H1 (cell line): ENCODE results near the gene TEX2. TPM values are rescaled to one million over a fixed set of nuclear protein-coding genes. Genes with fewer than 3 reads are reported as not detected.

Source experiments
- CTCF ChIA-PET: fragments of 300-600 bp; sonication (Branson Sonifier 250); formaldehyde crosslinking; loops from one replicate; lab custom pipeline; 2021; ENCODE audit not compliant: partially characterized antibody; lab: Charles Lee
- POLR2A ChIA-PET: fragments of 300-600 bp; sonication (Branson Sonifier 250); formaldehyde crosslinking; loops from one replicate; lab custom pipeline; 2021; ENCODE audit warnings: inconsistent platforms; ENCODE audit not compliant: partially characterized antibody; lab: Charles Lee
- DNase-seq, 2 experiments: peaks; one replicate each; pipeline versions ENCODE4 v3.0.0 to v3.0.0-alpha.2; 2010 to 2022; ENCODE audit warnings: low spot score in 2 of 2, low read depth in 1 of 2, mixed read lengths in 1 of 2
- FAIRE-seq: peaks from 2 replicates; lab custom pipeline; 2011; peaks lifted over from hg19 to GRCh38; lab: Jason Lieb, UNC
- H2AFZ ChIP-seq: 2 replicates; pipeline ENCODE4 v1.8.1; 2012; ENCODE audit warnings: low read length, inconsistent platforms
- H2AK5ac ChIP-seq: 2 replicates; pipeline ENCODE4 v1.6.1; 2013; ENCODE audit warnings: low read depth, low read length
- H2BK120ac ChIP-seq: replicated peaks from 2 replicates; pipeline ENCODE3; 2013; ENCODE audit warnings: low read depth, low read length, inconsistent platforms
- H2BK12ac ChIP-seq: 2 replicates; pipeline ENCODE4 v1.6.1; 2013; ENCODE audit warnings: low read depth, low read length
- H2BK15ac ChIP-seq: 2 replicates; pipeline ENCODE4 v1.6.1; 2013; ENCODE audit warnings: low read length
- H2BK20ac ChIP-seq: 2 replicates; pipeline ENCODE4 v1.6.1; 2013; ENCODE audit warnings: low read length
- H2BK5ac ChIP-seq: 2 replicates; pipeline ENCODE4 v1.6.1; 2013; ENCODE audit warnings: low read depth, low read length
- H3K14ac ChIP-seq: 2 replicates; pipeline ENCODE4 v1.6.1; 2013; ENCODE audit warnings: inconsistent platforms; ENCODE audit not compliant: insufficient read length
- H3K18ac ChIP-seq: 2 replicates; pipeline ENCODE4 v1.6.1; 2013; ENCODE audit warnings: low read length; ENCODE audit errors: extremely low read depth
- H3K23ac ChIP-seq: 2 replicates; pipeline ENCODE4 v1.6.1; 2013; ENCODE audit warnings: inconsistent platforms; ENCODE audit not compliant: insufficient read length
- H3K23me2 ChIP-seq: 2 replicates; pipeline ENCODE4 v1.6.1; 2013; ENCODE audit warnings: low read depth, low read length
- H3K27ac ChIP-seq: 2 replicates; pipeline ENCODE4 v1.6.1; 2011; ENCODE audit warnings: low read depth, low read length, inconsistent platforms
- H3K27me3 ChIP-seq, 4 experiments: replicated peaks in 1 of 4; 1 replicate in 1 of 4; 2 replicates in 3 of 4; pipeline versions ENCODE4 v1.6.1 to v1.8.1; 2011 to 2013; ENCODE audit warnings: low read length in 3 of 4, mild to moderate bottlenecking in 3 of 4, inconsistent platforms in 2 of 4, mixed read lengths in 2 of 4, moderate library complexity in 1 of 4; ENCODE audit not compliant: control insufficient read depth in 3 of 4, insufficient read depth in 3 of 4; ENCODE audit errors: extremely low read depth in 1 of 4
- H3K36me3 ChIP-seq, 4 experiments: 2 replicates each; pipeline versions ENCODE4 v1.6.1 to v1.8.1; 2011 to 2013; ENCODE audit warnings: mild to moderate bottlenecking in 4 of 4, low read length in 3 of 4, moderate library complexity in 2 of 4, control low read depth in 1 of 4, inconsistent platforms in 1 of 4; ENCODE audit not compliant: insufficient read depth in 4 of 4, control insufficient read depth in 2 of 4
- H3K4ac ChIP-seq: replicated peaks from 2 replicates; pipeline ENCODE3; 2013; ENCODE audit warnings: low read length, low read depth, mixed read lengths, inconsistent platforms; ENCODE audit not compliant: insufficient read length
- H3K4me1 ChIP-seq, 4 experiments: replicated peaks in 1 of 4; 1 replicate in 1 of 4; 2 replicates in 3 of 4; pipeline versions ENCODE4 v1.6.1 to v1.8.1; 2011 to 2013; ENCODE audit warnings: low read length in 3 of 4, inconsistent platforms in 2 of 4, mixed read lengths in 1 of 4; ENCODE audit not compliant: insufficient read depth in 4 of 4, control insufficient read depth in 3 of 4
- H3K4me2 ChIP-seq, 2 experiments: 2 replicates each; pipeline versions ENCODE4 v1.6.1 to v1.8.1; 2011 to 2013; ENCODE audit warnings: low read depth in 2 of 2, low read length in 2 of 2, control low read depth in 1 of 2, inconsistent platforms in 1 of 2, mild to moderate bottlenecking in 1 of 2; ENCODE audit not compliant: insufficient read depth in 1 of 2
- H3K4me3 ChIP-seq, 4 experiments: fragments of 200-600, 300-600 bp in 1 of 4; sonication (generic), shearing (Covaris generic), sonication (Bioruptor Twin) in 1 of 4; 2 replicates each; pipeline versions ENCODE4 v1.5.1 to v1.8.1; 2011 to 2016; ENCODE audit warnings: low read length in 4 of 4, low read depth in 3 of 4, control low read depth in 2 of 4, inconsistent platforms in 2 of 4, mild to moderate bottlenecking in 2 of 4, mixed read lengths in 1 of 4, moderate library complexity in 1 of 4; ENCODE audit not compliant: insufficient read depth in 2 of 4; ENCODE audit errors: extremely low read depth in 1 of 4
- H3K56ac ChIP-seq: replicated peaks from 2 replicates; pipeline ENCODE3; 2013; ENCODE audit warnings: low read depth, mild to moderate bottlenecking, mixed read lengths, low read length, inconsistent platforms; ENCODE audit not compliant: insufficient read length
- H3K79me1 ChIP-seq: 2 replicates; pipeline ENCODE4 v1.6.1; 2013; ENCODE audit warnings: low read depth, low read length, control low read depth
- H3K79me2 ChIP-seq, 2 experiments: 2 replicates each; pipeline versions ENCODE4 v1.6.1 to v1.8.1; 2012 to 2013; ENCODE audit warnings: low read length in 2 of 2, mild to moderate bottlenecking in 2 of 2, inconsistent platforms in 1 of 2; ENCODE audit not compliant: insufficient read depth in 2 of 2, control insufficient read depth in 1 of 2
- H3K9ac ChIP-seq, 4 experiments: replicated peaks in 1 of 4; 1 replicate in 1 of 4; 2 replicates in 3 of 4; pipeline versions ENCODE4 v1.6.1 to v1.8.1; 2011 to 2013; ENCODE audit warnings: low read depth in 3 of 4, low read length in 3 of 4, control low read depth in 2 of 4, mild to moderate bottlenecking in 2 of 4, moderate library complexity in 2 of 4, inconsistent platforms in 1 of 4; ENCODE audit errors: extremely low read depth in 1 of 4
- H3K9me3 ChIP-seq, 2 experiments: 2 replicates each; pipeline versions ENCODE4 v1.6.1 to v1.8.1; 2012 to 2013; ENCODE audit warnings: mild to moderate bottlenecking in 2 of 2, moderate library complexity in 2 of 2, control low read depth in 1 of 2, inconsistent platforms in 1 of 2, low read depth in 1 of 2, low read length in 1 of 2, mixed read lengths in 1 of 2; ENCODE audit not compliant: insufficient read depth in 2 of 2
- H4K20me1 ChIP-seq, 2 experiments: replicated peaks in 1 of 2; 2 replicates each; pipeline versions ENCODE3 to v1.8.1; 2011 to 2013; ENCODE audit warnings: inconsistent platforms in 2 of 2, low read length in 2 of 2, mild to moderate bottlenecking in 1 of 2; ENCODE audit not compliant: insufficient read depth in 2 of 2, control insufficient read depth in 1 of 2
- H4K5ac ChIP-seq: 2 replicates; pipeline ENCODE4 v1.6.1; 2013; ENCODE audit warnings: low read length, low read depth, mixed read lengths, inconsistent platforms; ENCODE audit not compliant: insufficient read length
- H4K8ac ChIP-seq: 2 replicates; pipeline ENCODE4 v1.8.0; 2013; ENCODE audit warnings: mild to moderate bottlenecking, moderate library complexity, low read length, inconsistent platforms; ENCODE audit not compliant: insufficient read depth; ENCODE audit errors: extremely low read depth
- H4K91ac ChIP-seq: replicated peaks from 2 replicates; pipeline ENCODE3; 2013; ENCODE audit warnings: low read length, mixed read lengths, inconsistent platforms; ENCODE audit not compliant: insufficient read length
- BCL11A ChIP-seq, 2 experiments: IDR thresholded peaks; one replicate each; pipeline ENCODE4 v1.6.1; 2011; ENCODE audit warnings: low read depth in 2 of 2, low read length in 2 of 2, mild to moderate bottlenecking in 2 of 2
- HDAC6 ChIP-seq: IDR thresholded peaks from one replicate; pipeline ENCODE4 v1.7.1; 2012; ENCODE audit warnings: low read depth, mild to moderate bottlenecking, inconsistent platforms, low read length, moderate library complexity
- JUN ChIP-seq: IDR thresholded peaks from 2 replicates; pipeline ENCODE4 v1.6.1; 2011; ENCODE audit warnings: low read depth, mild to moderate bottlenecking, improper control_type of control experiment, low read length
- MAFK ChIP-seq: IDR thresholded peaks from 2 replicates; pipeline ENCODE4 v1.6.1; 2012; ENCODE audit warnings: low read depth, mild to moderate bottlenecking, improper control_type of control experiment, low read length
- POLR2A ChIP-seq, 2 experiments: IDR thresholded peaks; 1 replicate in 1 of 2; 2 replicates in 1 of 2; pipeline ENCODE4 v1.6.1; 2011; ENCODE audit warnings: low read depth in 2 of 2, low read length in 2 of 2, mild to moderate bottlenecking in 2 of 2; ENCODE audit errors: control extremely low read depth in 1 of 2
- POLR2AphosphoS5 ChIP-seq: IDR thresholded peaks from 2 replicates; pipeline ENCODE4 v1.6.1; 2011; ENCODE audit warnings: low read depth, low read length
- RAD21 ChIP-seq, 2 experiments: IDR thresholded peaks in 1 of 2; conservative IDR thresholded peaks in 1 of 2; 2 replicates each; pipeline ENCODE4 v1.6.1; 2011; ENCODE audit warnings: low read depth in 2 of 2, low read length in 2 of 2, improper control_type of control experiment in 1 of 2, inconsistent platforms in 1 of 2, mild to moderate bottlenecking in 1 of 2, moderate library complexity in 1 of 2
- RFX5 ChIP-seq: IDR thresholded peaks from 2 replicates; pipeline ENCODE4 v1.6.1; 2011; ENCODE audit warnings: low read depth, low read length, improper control_type of control experiment, borderline replicate concordance
- RNF2 ChIP-seq: fragments of 200-900, 300-1000 bp; sonication (generic); IDR thresholded peaks from 2 replicates; pipeline ENCODE4 v1.7.1; 2016; ENCODE audit warnings: borderline replicate concordance, low read depth, mild to moderate bottlenecking, antibody characterized with exemption, low read length; ENCODE audit not compliant: poor library complexity, severe bottlenecking; ENCODE audit errors: missing control alignments
- SAP30 ChIP-seq: fragments of 300-600 bp; sonication (generic); IDR thresholded peaks from 2 replicates; pipeline ENCODE4 v1.7.1; 2012; ENCODE audit warnings: low read length, moderate library complexity, mild to moderate bottlenecking, inconsistent platforms; ENCODE audit not compliant: insufficient read depth, insufficient replicate concordance
- SP4 ChIP-seq: IDR thresholded peaks from 2 replicates; pipeline ENCODE4 v1.6.1; 2012; ENCODE audit warnings: low read length, inconsistent platforms
- TEAD4 ChIP-seq: IDR thresholded peaks from 2 replicates; pipeline ENCODE4 v1.6.1; 2012; ENCODE audit warnings: low read depth, low read length, inconsistent platforms, mixed read lengths
- WGBS, 2 experiments: shearing (Covaris generic) in 1 of 2; methylation state at CpG; one replicate each; pipeline versions ENCODE4 v1.1.6 to v1.1.7; 2013 to 2015; ENCODE audit warnings: low lambda C conversion rate in 2 of 2, mixed read lengths in 2 of 2, inconsistent platforms in 1 of 2, low coverage in 1 of 2, missing lambda C conversion rate in 1 of 2; ENCODE audit not compliant: insufficient replicate concordance in 2 of 2, insufficient coverage in 1 of 2, insufficient read length in 1 of 2; ENCODE audit errors: extremely low coverage in 1 of 2, missing lambda C conversion rate in 1 of 2; 5-methylcytosine and 5-hydroxymethylcytosine counted together
- polyA plus RNA-seq, 7 experiments: library from polyadenylated mRNA; depleted of rRNA in 3 of 7; stranded (reverse) in 5 of 7; unstranded in 2 of 7; fragments of >200 nt in 5 of 7; fragments of 200-250 nt in 2 of 7; gene quantifications; 1 replicate in 5 of 7; 2 replicates in 1 of 7; 4 replicates in 1 of 7; pipeline versions ENCODE4 v1.2.1 to v1.2.3, GENCODE V29; 2011 to 2013; ENCODE audit warnings: missing spikeins in 2 of 7, mixed read lengths in 2 of 7
- total RNA-seq: library from RNA; stranded (reverse); fragmentation: NEBNext Ultra II Directional; extraction: Animal tissue kit (Norgen Biotek cat#: 25700); gene quantifications from 2 replicates; pipeline ENCODE4 v1.2.1, GENCODE V29; 2021

Gene TEX2
- total and polyA plus RNA-seq, 2 of the 8 experiments (the other 6 are each of a cell fraction or from before 2014, with no cell fraction given) = 6.1 to 15.6 TPM

GRCh38 chr17:64295146-64295545 lies 32.1 kb upstream of the TEX2 start:
- CTCF ChIA-PET = interaction anchor here (1.1 to 3.4 kb wide), 3 partner anchors 12 to 125 kb away, joined by 3 to 17 read pairs (median 11); no protein-coding TSS in a partner anchor

More at GRCh38 chr17:64295146-64295545, 32.1 kb upstream of the TEX2 start:
- Histone ChIP-seq H2AFZ (no peak overlapping the region), H2AK5ac (no peak overlapping the region), H3K9me3 (peaks cover 10 to 13% of the 10 kb centered on the region in 2 experiments; a peak in 3 of 4 replicates), H3K79me1 (no peaks in the 10 kb centered on the region), H3K27me3 (no peaks in the 10 kb centered on the region), H2BK12ac (no peak overlapping the region), H3K4ac (no peak overlapping the region), H3K14ac (no peak overlapping the region), H4K20me1 (no peaks in the 10 kb centered on the region), H4K5ac (no peak overlapping the region), H2BK15ac (no peak overlapping the region), H3K79me2 (no peaks in the 10 kb centered on the region), H3K18ac (no peak overlapping the region), H3K4me3 (no peak overlapping the region), H2BK20ac (no peak overlapping the region), H4K91ac (no peak overlapping the region), H3K4me1 (no peaks in the 10 kb centered on the region), H3K9ac (no peak overlapping the region), H3K56ac (no peak overlapping the region), H4K8ac (no peak overlapping the region), H2BK120ac (no peak overlapping the region), H2BK5ac (no peak overlapping the region), H3K23ac (no peak overlapping the region), H3K36me3 (no peaks in the 10 kb centered on the region), H3K23me2 (no peaks in the 10 kb centered on the region), H3K27ac (no peak overlapping the region), H3K4me2 (no peak overlapping the region)
- TF ChIP-seq POLR2A (IDR thresholded peaks at IDR 0.05; ENCODE audit: control extremely low read depth in 1 of 2, low read depth in 2 of 2, low read length in 2 of 2) = no peak
- no peak for TF ChIP-seq HDAC6
- TF ChIP-seq RNF2 = no peak
- TF ChIP-seq BCL11A (IDR thresholded peaks at IDR 0.05; ENCODE audit: low read depth in 2 of 2, low read length in 2 of 2) = no peak
- TF ChIP-seq TEAD4 = no peak
- TF ChIP-seq POLR2AphosphoS5 = no peak
- no peak for TF ChIP-seq MAFK
- no peak for TF ChIP-seq JUN
- TF ChIP-seq RFX5 = no peak
- TF ChIP-seq RAD21 (IDR thresholded peaks at IDR 0.05 in 1 of 2, conservative IDR thresholded peaks at IDR 0.05 in 1 of 2; ENCODE audit: low read depth in 2 of 2, low read length in 2 of 2) = no peak
- TF ChIP-seq SAP30 = no peak
- TF ChIP-seq SP4 = no peak
- no peak for FAIRE-seq
- POLR2A ChIA-PET = interaction anchor here (1.6 kb wide), 1 partner anchor 148 kb away, joined by 5 read pairs; no protein-coding TSS in a partner anchor
- WGBS, 2 experiments = 98% methylated on average over 3 of the region's 3 CpGs; no CpG with 5 or more reads in 1 of the 2 experiments
- DNase-seq = no peak
